Daoy (cell line): ENCODE data around the gene CFAP119. TPM values are rescaled to one million over a fixed set of nuclear protein-coding genes. Genes with fewer than 3 reads are reported as not detected.
A peak's percentile ranks its signal among the peaks of the same experiment; 100 is the strongest.

Source experiments
- DNase-seq: peaks from one replicate; pipeline ENCODE4 v3.0.0-alpha.2; 2015; ENCODE audit warnings: low read depth
- total RNA-seq: library from RNA; depleted of rRNA; stranded (reverse); fragments of >200 nt; shearing (Covaris generic); gene quantifications from 2 replicates; pipeline ENCODE4 v1.2.3, GENCODE V29; 2014

Gene CFAP119
- total RNA-seq, 1 experiment from 2014 or later = 0.91 TPM

- DNase-seq = no peak
Observed at GRCh38 chr16:30762991-30763725, 1.3 kb upstream of the CFAP119 start.

GRCh38 chr16:30761427-30761927 is 385 bp downstream of the CFAP119 start:
- peak; percentile 35 for DNase-seq

GRCh38 chr16:30760577-30761426 is 1.1 kb downstream of the CFAP119 start:
- no peak for DNase-seq

GRCh38 chr16:30760001-30760559 is 1.8 kb downstream of the CFAP119 start:
- DNase-seq = no peak

- no peak for DNase-seq
Observed at GRCh38 chr16:30758988-30759491, 2.8 kb downstream of the CFAP119 start.

GRCh38 chr16:30757316-30757715 is 4.5 kb downstream of the CFAP119 start:
- DNase-seq = no peak

GRCh38 chr16:30756781-30757100 is 5.1 kb downstream of the CFAP119 start:
- DNase-seq = no peak

GRCh38 chr16:30755955-30756780 is 5.7 kb downstream of the CFAP119 start:
- no peak for DNase-seq

- no peak for DNase-seq
Observed at GRCh38 chr16:30753596-30753995, 8.3 kb downstream of the CFAP119 start.

- DNase-seq = no peak
Observed at GRCh38 chr16:30750876-30751465, 10.9 kb downstream of the CFAP119 start.

- DNase-seq = no peak
Observed at GRCh38 chr16:30750201-30750600, 11.7 kb downstream of the CFAP119 start.

- peak; percentile 40 for DNase-seq
Observed at GRCh38 chr16:30748634-30749445, 13.0 kb downstream of the CFAP119 start.

- DNase-seq = peak; percentile 99
Observed at GRCh38 chr16:30747799-30748633, 13.8 kb downstream of the CFAP119 start, which contains the start of gene PHKG2. Gene PHKG2, plus strand, starts transcription at chr16:30748425. Its CDS starts 396 bp downstream, at chr16:30748821.

GRCh38 chr16:30747331-30747730 is 14.5 kb downstream of the CFAP119 start:
- DNase-seq = peak; percentile 43

- no peak for DNase-seq
Observed at GRCh38 chr16:30746638-30747175, 15.2 kb downstream of the CFAP119 start.

GRCh38 chr16:30745082-30745481 is 16.8 kb downstream of the CFAP119 start:
- no peak for DNase-seq

- DNase-seq = no peak
Observed at GRCh38 chr16:30744183-30744582, 17.7 kb downstream of the CFAP119 start.

GRCh38 chr16:30743716-30744115 is 18.1 kb downstream of the CFAP119 start:
- no peak for DNase-seq

- DNase-seq = peak; percentile 90
Observed at GRCh38 chr16:30741461-30741914, 20.4 kb downstream of the CFAP119 start.
